Measurements from ENCODE around the gene BMI1.
"Not testable (repeated sequence)": the region's sequence is repeated elsewhere in the genome, so short reads cannot be mapped to it uniquely, and the experiment has no call there.

The BMI1 gene

DNA sequence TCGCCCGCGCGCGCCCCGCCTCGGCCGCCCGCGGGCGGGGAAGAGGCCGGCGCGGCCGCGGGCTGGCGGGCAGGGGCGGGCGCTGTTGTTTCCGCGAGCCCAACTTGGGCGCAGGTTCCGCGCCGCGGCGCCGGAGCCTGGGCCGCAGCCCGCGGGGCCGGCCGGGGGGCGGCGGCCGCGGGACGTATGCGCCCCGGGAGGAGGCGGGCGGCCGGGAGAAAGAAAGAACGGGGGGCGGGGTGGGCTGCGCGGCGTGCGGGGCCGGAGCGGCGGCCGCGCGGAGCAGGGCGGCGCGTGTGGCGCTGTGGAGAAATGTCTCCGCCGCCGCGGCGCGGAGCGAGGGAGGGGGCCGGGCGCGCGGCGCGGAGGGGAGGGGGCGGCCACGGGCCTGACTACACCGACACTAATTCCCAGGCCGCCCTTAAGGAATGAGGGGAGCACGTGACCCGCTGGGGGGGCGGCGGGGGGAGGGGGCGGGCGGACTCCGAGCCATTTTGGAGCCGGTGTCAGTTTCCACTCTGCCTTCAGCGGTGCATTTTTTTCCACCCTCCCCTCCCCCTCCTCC lies at the start of gene BMI1:
TSS of gene BMI1 (plus strand) at position 509 of the 565 bp plus-strand sequence. CDS start 5,351 bp downstream, outside the sequence.
- peak; percentile 75 for DNase-seq

- DNase-seq, result peak; percentile 3
These were observed 49.1 kb upstream of the BMI1 start for GRCh38 chr10:22271786-22272185.

DNA sequence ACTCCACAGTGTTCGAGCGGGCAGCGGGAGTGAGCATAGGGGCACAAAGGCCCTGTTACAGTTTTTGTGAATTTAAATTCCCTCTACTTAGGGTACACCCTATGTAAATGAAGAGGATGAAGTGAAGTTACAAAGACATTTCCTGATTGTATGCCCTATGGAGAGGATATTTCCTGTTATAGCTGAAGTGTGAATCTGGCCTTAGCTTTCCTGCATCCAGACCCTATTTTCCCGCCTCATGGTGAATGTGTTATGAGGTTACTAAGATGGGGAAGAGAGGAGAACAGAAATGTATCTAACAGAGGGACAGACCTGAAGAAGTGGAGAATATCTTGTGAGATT lies 42.5 kb upstream of the BMI1 start:
- DNase-seq, result no peak

- no peak for DNase-seq
These were observed 40.8 kb upstream of the BMI1 start for GRCh38 chr10:22280078-22280477.

GRCh38 chr10:22285130-22285529 lies 35.8 kb upstream of the BMI1 start:
- no peak for DNase-seq

GRCh38 chr10:22293747-22294404 lies 27.0 kb upstream of the BMI1 start:
- no peak for DNase-seq

- no peak for DNase-seq
These were observed 26.2 kb upstream of the BMI1 start for GRCh38 chr10:22294694-22295093.

- DNase-seq, result no peak
These were observed 19.7 kb upstream of the BMI1 start for GRCh38 chr10:22301193-22301592.

- DNase-seq, result no peak
These were observed 17.4 kb upstream of the BMI1 start for GRCh38 chr10:22303461-22303860.

- no peak for DNase-seq
These were observed 15.2 kb upstream of the BMI1 start for GRCh38 chr10:22305721-22306120.

GRCh38 chr10:22308390-22308789 lies 12.5 kb upstream of the BMI1 start:
- peak; percentile 93 for DNase-seq

- DNase-seq, result no peak
These were observed 11.5 kb upstream of the BMI1 start for GRCh38 chr10:22309180-22310000.

- DNase-seq, result not testable (repeated sequence)
These were observed 10.9 kb upstream of the BMI1 start for GRCh38 chr10:22310012-22310411.

- DNase-seq, result no peak
These were observed 10.0 kb upstream of the BMI1 start for GRCh38 chr10:22310928-22311327.

- peak; percentile 67 for DNase-seq
These were observed 6.0 kb upstream of the BMI1 start for GRCh38 chr10:22314852-22315251.

DNA sequence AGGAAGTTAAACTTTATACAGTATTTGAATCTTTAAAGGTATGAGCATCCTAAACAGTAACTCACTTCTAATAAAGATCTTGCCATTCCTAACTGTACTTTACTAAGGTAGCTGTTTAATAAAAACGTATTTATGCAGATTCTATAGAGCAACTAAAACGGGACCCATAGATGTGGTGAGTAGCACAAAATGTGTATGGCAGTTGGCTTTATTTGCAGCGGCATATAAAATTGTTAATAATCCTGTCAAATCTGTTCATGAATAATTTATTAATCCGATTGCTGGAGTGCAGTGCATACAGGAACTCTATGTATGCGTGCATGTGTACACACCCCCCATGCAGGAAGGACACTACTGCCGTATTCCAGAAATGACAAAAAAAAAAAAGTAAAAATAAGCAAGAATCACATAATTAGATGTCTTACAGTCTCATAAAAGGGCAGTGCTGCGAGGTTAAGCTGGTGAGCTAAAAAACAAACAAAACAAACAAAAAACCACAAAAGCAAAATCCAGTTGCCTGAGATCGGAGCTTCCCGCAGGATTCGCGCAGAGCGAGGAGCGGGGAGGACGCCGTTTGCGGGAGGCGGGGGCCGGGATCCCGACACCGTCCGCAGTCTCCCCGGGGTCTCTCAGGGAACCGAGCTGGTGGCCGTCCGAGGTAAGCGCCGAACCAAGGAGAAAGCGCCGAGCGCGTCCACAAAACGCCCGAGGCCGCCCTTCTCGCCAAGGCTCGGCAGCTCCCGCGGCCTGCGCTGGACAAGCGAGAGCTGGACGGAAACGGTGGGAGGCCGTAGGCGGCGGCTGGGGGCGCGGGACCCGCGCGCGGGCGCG lies 5.2 kb upstream of the BMI1 start:
- no peak for DNase-seq

DNA sequence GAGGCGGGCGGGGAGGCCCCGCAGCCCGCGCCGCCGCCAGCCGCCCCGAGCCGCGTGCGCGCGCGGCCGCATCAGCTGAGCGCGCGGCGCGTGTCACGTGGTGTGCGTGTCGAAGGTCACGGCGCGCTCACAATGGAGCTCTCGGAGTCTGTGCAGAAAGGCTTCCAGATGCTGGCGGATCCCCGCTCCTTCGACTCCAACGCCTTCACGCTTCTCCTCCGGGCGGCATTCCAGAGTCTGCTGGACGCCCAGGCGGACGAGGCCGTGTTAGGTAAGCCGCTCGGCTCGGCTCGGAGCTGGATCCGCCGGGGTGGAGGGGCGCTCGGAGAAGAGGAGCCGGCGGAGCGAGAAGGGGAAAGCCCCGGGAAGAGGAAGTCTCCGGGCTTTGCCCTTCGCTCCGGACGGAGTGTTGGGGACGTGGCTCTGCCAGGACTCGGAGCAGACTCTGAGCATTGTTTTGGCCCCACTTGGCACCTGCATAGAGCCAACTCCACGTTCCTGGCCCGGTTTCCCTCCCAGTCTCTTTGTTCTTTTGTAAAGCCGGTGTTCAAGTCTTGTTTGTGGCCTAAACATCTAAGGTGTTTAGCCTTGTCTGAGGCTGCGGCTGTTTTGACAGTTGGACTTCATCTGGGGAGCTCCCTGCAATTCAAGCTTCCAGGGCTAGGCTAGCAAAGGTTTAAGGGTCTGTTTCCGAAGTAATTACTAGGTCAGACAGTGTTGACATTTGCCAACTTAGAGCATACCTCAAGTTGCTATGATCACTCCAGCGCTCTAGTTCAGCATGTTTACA lies 4.4 kb upstream of the BMI1 start, which contains the start of gene COMMD3:
TSS of gene COMMD3 (plus strand) at position 103 of the 790 bp plus-strand sequence. CDS start at position 133, 30 bp downstream.
- peak; percentile 85 for DNase-seq

GRCh38 chr10:22317076-22317370 lies 3.9 kb upstream of the BMI1 start:
- peak; percentile 51 for DNase-seq

- no peak for DNase-seq
These were observed 2.9 kb upstream of the BMI1 start for GRCh38 chr10:22317771-22318565.

- no peak for DNase-seq
These were observed 2.1 kb upstream of the BMI1 start for GRCh38 chr10:22318772-22319171.

- DNase-seq, result no peak
These were observed 1.3 kb upstream of the BMI1 start for GRCh38 chr10:22319547-22319979.
